OCI-LY1 (cell line): ENCODE measurements around the gene MYOZ3.

Experiments used
- EZH2 ChIP-seq: fragments of 200-600 bp; sonication (generic), shearing (Covaris generic); IDR thresholded peaks from 2 replicates; pipeline ENCODE4 v1.8.0; 2017; ENCODE audit warnings: borderline replicate concordance, mixed run types, mild to moderate bottlenecking, antibody characterized with exemption, low read length, moderate library complexity, mixed read lengths
- TF ChIP-seq, protein P1 (sequence below): fragments of 200-600 bp; sonication (generic), shearing (Covaris generic); IDR thresholded peaks from 2 replicates; pipeline ENCODE4 v1.5.1; 2017; ENCODE audit warnings: mild to moderate bottlenecking, antibody characterized with exemption, low read length, moderate library complexity, mixed read lengths

- TF ChIP-seq EZH2, result no peak
- TF ChIP-seq, protein P1, sequence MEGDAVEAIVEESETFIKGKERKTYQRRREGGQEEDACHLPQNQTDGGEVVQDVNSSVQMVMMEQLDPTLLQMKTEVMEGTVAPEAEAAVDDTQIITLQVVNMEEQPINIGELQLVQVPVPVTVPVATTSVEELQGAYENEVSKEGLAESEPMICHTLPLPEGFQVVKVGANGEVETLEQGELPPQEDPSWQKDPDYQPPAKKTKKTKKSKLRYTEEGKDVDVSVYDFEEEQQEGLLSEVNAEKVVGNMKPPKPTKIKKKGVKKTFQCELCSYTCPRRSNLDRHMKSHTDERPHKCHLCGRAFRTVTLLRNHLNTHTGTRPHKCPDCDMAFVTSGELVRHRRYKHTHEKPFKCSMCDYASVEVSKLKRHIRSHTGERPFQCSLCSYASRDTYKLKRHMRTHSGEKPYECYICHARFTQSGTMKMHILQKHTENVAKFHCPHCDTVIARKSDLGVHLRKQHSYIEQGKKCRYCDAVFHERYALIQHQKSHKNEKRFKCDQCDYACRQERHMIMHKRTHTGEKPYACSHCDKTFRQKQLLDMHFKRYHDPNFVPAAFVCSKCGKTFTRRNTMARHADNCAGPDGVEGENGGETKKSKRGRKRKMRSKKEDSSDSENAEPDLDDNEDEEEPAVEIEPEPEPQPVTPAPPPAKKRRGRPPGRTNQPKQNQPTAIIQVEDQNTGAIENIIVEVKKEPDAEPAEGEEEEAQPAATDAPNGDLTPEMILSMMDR, result no peak
Measured at GRCh38 chr5:150689120-150689519, 28.1 kb downstream of the MYOZ3 start.
